Left hindlimb (tissue), 1 donor: ENCODE data around the gene GTPBP1.

Source experiments
- DNase-seq: peaks from one replicate; pipeline ENCODE4 v3.0.0-alpha.2; 2018

Gene GTPBP1

DNA sequence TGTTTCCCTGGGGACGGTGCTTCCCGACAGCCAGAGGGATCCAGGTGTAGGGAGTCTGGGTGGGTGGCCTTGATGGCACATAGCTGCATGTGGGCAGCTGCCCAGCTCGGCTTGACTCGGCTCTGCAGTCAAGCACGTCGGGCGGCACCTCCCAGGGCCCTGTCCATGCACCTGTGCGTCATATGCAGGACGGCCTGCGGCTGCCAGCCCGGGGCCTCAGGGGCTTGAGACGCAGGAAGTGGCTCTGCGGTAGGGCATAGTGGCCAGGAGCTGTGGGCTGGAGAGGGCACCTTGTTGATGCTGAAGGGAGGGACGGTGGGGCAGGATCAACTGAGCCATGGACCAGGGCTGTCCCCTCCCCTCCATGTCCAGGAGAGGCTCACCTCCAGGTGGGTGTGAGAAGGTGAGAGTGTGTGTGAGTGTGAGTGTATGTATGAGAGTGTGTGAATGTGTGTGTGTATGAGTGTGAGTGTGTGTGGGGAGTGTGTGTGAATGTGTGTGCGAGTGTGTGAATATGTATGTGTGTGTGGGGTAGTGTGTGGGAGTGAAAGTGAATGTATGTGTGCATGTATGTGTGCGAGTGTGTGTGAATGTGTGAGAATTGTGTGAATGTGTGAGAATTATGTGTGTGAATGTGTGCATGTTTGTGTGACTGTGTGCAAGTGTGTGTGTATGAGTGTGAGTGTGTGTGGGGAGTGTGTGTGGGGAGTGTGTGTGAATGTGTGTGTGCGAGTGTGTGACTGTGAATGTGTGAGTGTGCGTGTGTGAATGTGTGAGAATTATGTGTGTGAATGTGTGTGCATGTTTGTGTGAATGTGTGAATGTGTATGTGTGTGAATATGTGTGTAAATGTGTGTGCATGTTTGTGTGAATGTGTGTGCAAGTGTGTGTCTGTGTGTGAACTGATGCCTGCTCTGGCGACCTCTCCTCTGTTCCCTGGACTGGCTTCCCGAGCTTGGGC lies 55.7 kb downstream of the GTPBP1 start:
- DNase-seq: peak; percentile 36

DNA sequence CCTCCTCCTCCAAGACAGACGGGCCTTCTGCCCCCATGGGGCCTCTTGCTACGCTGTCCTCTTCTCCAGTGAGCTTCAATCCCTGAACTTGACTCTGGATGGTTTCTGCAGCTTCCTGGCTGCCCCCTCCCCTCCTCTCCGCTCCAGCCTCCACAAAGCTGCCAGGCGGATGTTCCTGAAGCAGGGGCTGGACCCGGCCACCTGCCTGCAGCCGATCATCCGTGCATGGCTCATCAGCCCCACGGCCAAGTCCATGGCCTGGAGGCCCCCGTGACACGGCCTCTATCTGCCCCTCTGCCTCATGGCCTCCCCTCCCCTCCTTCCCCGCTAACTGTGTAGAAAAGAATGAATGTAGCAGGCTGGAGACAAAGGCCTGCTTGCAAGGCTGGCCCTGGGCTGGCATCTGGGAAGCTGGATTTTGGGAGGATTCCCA lies 56.8 kb downstream of the GTPBP1 start:
- DNase-seq: peak; percentile 29

DNA sequence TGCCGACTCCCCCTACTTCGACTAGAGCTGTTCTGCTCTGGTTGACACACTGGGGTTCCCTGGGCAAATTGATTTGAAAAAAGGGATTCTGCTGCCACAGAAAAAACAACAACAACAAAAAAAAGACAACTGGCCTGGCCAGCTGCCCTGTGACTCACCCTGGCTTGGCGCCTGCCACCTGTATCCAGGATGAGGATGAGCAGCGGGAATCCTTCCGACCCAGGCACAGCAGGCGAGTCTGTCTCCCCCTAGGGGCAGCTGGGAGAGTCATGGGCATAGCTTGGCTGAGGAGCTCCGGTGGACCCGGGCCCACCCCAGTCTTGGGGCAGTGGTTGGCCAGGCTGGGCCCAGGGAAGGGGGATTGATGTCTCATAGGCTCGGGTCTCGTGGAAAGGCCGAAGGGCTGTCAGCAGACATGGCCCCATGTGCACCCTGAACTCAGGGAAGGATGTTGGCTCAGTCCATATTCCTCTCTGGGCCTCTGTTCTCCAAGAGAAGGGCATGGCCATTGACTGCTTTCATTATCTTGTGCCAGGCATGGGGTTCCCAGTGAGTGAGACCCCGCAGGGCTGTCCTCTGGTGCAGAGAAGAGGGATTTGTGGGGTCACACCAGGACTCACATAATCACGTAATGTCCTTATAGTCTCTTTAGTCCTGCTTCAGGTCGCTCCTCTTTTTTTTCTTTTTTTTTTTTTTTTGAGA lies 60.5 kb downstream of the GTPBP1 start:
- peak; percentile 50 for DNase-seq

DNA sequence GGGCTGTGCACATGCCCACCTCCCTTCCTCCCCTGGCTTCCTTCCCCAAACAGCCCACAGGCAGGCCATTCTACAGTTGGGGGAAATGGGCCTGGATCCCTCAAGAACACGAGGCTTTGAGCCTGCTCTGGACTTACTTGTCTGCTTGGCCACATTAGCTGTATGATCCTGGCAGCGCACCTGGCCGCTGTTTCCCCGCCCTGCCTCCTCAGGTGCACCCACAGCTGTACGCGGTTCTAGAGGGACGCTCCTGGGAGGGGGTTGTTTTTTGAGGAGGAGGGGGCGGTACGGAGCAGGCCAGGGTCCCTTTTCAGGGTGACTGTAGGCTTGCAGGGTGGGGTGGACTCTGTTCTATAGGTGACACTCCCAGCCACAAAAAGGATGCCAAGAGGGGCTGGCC lies 61.6 kb downstream of the GTPBP1 start:
- DNase-seq: peak; percentile 15

DNA sequence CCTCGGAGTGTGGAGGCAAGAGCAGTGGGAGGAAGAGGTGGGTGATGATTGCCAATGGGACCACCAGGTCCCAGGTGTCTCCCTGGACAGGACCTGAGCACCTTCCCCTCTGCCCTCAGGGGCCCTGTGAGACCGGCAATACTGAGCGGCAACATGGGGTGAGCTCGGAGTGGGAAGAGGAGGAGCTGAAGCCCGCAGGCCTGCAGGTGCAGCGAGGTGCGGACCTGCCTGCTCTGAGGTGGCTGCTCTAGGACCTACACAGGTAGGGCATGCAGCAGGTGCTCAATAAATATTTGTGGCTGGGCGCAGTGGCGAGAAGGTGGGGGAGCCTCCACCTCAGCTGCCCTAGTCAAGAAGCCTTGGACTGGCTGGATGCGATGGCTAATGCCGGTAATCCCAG lies 62.3 kb downstream of the GTPBP1 start:
- peak; percentile 25 for DNase-seq

DNA sequence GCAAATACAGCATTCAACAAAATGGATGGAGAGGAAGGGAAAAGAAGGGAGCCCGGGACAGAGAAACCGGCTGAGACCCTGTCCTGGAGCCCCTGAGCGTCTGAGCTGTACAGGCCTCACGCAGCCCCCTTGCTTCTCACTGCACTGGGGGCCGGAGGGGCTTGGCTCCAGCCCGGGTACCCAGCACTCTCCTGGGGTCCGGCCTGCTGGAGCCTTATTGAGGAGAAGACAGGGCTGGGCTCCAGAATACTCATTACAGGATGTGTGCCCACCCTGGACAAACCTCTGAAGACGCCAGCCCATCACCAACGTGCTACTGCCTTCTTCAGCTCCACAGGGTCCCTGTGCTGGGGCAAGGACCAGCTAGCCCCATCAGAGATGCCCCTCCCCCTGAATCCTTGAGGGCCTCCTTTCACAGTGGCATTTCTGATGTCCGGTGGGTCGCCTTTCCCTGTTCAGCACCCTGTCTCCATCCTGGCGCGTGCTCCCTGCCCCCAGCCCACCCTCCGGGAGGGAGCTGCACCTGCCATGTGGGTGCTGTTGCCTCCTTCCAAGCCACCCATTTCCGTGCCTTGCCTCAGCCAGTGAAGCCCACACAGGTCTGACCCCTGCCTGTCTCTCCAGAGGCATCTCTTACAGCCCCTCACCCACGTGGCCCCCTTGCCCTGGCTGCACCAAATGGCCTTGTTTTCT lies 64.7 kb downstream of the GTPBP1 start:
- DNase-seq: peak; percentile 26

DNA sequence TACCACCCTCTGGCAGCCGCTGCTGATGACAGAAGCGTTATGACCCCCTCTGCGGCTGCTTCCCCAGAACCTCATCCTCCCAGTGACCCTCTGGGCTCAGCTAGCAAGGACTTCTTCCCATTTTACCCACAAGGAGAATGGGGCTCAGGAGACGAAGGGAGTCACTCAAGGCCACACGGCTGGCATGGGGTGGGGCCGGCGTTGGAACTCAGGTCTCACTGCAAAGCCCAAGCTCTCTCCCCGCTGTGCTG lies 66.8 kb downstream of the GTPBP1 start:
- no peak for DNase-seq

DNA sequence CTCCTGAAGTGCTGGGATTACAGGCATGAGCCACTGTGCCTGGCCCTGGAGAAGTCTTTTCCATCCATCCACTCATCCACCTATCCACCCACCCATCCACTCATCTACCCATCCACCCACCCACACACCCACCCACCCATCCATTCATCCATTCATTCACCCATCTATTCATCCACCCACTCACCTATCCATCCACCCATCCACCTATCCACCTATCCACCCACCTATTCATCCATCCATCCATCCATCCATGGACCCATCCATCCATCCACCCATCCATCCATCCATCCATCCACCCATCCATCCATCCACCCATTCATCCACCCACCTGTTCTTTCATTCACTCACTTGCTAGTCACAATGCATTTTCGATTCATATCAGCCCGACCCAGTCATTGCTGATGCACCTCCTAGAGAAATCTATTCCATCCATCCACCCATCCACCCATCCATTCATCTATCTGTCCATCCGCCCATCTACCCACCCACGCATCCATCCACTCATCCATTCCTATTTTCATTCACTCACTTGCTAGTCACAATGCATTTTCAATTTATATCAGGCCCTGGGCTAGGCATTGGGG lies 67.7 kb downstream of the GTPBP1 start:
- no peak for DNase-seq

DNA sequence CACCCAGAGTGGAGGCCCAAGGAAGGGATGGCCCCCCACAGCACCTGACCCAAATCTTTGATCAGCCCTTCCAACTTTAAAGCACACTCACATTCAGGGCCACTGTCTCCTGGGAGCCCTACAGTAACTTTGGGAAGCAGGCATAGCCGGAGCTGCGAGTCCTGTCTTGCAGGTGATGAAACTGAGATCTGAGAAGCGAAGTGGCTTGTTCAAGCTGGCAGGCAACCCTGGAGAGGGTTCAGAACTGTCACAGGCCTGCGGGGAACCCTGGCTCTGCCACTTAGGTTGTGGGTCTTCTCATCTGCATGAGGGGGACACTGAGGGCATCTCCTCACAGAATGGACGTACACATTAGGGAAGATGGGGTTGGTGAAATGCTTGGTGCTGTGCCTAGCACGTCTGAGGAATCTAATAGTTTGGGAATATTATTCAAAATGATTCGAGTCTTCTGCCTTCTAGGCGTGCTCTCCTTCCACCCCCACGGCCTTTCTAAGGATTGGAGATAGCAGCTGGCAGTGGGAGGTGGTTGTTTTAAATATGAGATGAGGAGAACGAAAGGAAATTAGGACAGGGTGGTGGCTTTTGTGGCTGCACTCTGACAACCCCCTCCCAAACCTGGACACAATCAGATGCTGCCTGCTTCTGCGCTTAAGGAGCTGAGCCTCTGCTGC lies 68.9 kb downstream of the GTPBP1 start:
- peak; percentile 18 for DNase-seq

DNA sequence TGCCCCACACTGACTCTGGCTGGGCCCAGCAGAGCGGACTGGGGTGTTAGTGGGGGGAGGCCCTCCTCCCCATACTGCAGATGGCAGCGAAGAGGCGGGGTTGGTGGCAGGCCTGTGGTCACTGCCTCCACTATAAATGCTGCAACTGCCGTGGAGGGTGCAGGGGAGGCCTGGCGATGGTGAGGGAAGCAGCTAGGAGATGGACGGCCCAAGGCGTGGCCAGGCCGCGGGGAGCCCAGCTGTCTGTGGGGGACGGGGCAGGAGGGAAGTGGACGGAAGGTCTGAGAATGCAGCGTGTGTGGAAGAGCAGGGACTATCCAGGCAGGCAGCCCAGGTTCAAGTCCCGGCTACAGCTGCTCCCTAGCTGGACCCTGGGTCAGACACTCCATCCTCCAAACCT lies 69.9 kb downstream of the GTPBP1 start:
- DNase-seq: no peak

DNA sequence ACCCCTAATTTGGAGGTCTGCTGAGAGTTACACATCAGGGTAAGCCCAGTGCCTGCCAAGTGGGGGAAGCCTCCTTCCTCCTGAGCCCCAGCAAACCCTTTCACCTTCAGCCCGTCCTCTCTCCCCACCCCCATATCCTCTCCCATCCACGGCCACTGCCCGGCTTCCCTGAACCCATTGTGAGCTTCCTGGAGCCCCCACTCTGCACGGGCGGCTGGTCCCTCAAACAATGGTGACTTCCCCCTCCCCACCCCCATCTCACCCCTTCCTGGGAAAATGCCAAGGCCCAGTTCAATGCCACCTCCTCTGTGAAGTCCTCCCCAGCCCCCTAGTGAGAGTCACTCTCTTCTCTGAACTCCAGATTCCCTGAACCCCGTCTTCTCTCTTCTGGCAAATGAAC lies 70.3 kb downstream of the GTPBP1 start:
- no peak for DNase-seq

DNA sequence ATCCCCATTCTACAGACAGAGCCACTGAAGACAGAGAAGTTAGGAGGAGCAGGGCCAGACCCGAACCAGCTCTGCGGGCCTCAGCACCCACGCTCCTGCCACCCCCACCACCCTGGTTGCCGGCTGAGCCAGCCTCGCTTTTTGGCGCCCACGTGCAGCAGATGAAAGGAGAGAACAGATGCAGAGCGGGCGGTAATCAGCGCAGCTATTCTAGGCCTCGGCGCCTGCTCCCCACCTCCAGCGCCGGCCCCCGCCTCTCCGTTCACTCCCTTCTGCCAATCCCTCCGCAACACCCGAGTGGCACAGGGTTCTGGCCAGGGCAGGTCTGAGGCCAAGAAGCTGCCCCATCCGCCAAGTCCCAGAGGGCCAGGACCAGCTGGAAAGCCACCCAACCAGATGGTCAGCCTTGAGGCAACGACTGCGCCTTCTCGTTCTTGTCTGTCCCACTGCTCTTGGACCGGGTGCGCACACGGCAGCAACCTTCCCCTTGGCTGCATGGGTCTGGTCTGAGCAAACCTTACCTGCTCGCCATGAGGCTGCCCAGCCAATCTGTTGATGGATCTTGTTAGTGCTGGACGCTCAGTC lies 71.4 kb downstream of the GTPBP1 start:
- no peak for DNase-seq

DNA sequence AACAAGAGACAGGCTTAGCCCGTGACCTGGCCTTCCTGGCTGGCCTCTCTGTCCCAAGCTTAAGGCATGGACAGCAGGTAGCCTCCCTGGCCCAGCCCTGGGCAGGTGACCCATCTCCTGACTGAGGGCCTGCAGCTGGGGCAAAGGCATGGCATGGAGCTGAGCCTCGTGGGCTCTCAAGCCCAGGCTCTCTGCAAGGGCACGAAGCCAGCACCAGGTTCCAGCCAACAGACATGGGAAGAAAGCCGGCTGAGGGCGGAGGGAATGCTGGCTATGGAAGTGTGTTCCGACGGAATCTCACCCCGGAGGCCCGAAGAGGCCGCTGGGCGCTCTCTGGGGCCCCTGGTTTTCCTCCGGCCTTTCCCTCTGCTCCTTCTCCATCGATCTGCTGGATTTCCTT lies 75.3 kb downstream of the GTPBP1 start:
- no peak for DNase-seq

DNA sequence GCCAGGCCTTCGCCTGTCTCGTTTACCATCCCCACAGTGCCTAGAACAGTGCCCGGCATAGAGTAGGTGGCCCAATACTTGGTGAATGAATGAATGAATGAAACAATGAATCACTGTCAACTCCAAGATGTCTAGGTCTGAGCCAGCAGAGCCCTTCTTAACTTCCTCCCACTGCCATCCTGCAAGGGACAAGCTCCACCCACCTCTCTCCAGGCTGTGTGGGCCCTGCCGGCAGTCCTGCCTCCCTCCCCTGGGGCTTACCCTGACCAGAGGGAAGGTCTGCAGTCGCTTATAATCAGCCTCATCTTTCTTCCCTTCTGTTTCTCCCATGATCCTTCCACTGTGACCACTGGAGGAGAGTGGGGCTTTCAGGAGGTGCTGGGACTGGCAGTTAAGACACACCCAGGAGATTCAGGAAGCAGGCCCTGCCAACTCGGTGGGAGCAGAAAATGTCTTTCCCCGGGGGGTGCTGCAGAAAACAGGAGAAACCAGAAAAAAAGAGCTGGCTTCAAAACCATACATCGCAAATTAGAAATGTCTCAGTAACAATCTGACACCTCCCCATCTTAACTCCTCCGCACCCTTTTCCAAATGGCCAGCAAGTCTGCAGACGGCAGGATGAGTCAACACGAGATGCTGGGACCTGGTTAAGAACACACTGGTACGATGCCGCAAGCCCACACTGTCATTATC lies 76.8 kb downstream of the GTPBP1 start:
- DNase-seq: no peak
